T-helper 2 cell treated with Interferon-gamma antibody and Interleukin-4, amounts not matched to agents 5 μg/mL and 100 μg/mL, for 36 hours (primary cell): ENCODE data around the gene ERP44.

Experiments
- DNase-seq: peaks from one replicate; pipeline ENCODE4 v3.0.0; 2021; ENCODE audit warnings: low spot score
- H3K27ac Mint-ChIP-seq: one replicate; pipeline ENCODE4 v1.8.0; 2021; ENCODE audit warnings: mild to moderate bottlenecking, mixed read lengths
- H3K27me3 Mint-ChIP-seq: one replicate; pipeline ENCODE4 v1.8.0; 2021; ENCODE audit warnings: low read depth, mixed read lengths
- H3K36me3 Mint-ChIP-seq: one replicate; pipeline ENCODE4 v1.8.0; 2021; ENCODE audit warnings: low read depth, mixed read lengths
- H3K4me1 Mint-ChIP-seq: one replicate; pipeline ENCODE4 v1.8.0; 2021; ENCODE audit warnings: low read depth, mixed read lengths
- H3K4me3 Mint-ChIP-seq: one replicate; pipeline ENCODE4 v1.8.0; 2022; ENCODE audit warnings: mild to moderate bottlenecking, moderate library complexity, mixed read lengths
- H3K9me3 Mint-ChIP-seq: one replicate; pipeline ENCODE4 v1.8.0; 2021; ENCODE audit warnings: mixed read lengths

ERP44 gene

GRCh38 chr9:99954819-99955218 is 144.0 kb downstream of the ERP44 start:
- no peak overlapping the region for H3K27ac Mint-ChIP-seq
- H3K4me3 Mint-ChIP-seq: no peak overlapping the region
- H3K36me3 Mint-ChIP-seq: peaks cover 30% of the 10 kb centered on the region
- no peaks in the 10 kb centered on the region for H3K27me3 Mint-ChIP-seq
- H3K9me3 Mint-ChIP-seq: no peaks in the 10 kb centered on the region
- no peak for DNase-seq
- H3K4me1 Mint-ChIP-seq: peaks cover 3% of the 10 kb centered on the region

GRCh38 chr9:99953861-99954507 is 144.8 kb downstream of the ERP44 start:
- peaks cover 3% of the 10 kb centered on the region for H3K4me1 Mint-ChIP-seq
- peaks cover 29% of the 10 kb centered on the region for H3K36me3 Mint-ChIP-seq
- no peak for DNase-seq
- no peak overlapping the region for H3K27ac Mint-ChIP-seq
- no peak overlapping the region for H3K4me3 Mint-ChIP-seq
- H3K27me3 Mint-ChIP-seq: no peaks in the 10 kb centered on the region
- H3K9me3 Mint-ChIP-seq: no peaks in the 10 kb centered on the region

- no peaks in the 10 kb centered on the region for H3K9me3 Mint-ChIP-seq
- no peaks in the 10 kb centered on the region for H3K27me3 Mint-ChIP-seq
- peaks cover 3% of the 10 kb centered on the region for H3K4me1 Mint-ChIP-seq
- no peak overlapping the region for H3K4me3 Mint-ChIP-seq
- H3K27ac Mint-ChIP-seq: no peak overlapping the region
- DNase-seq: no peak
- H3K36me3 Mint-ChIP-seq: peaks cover 23% of the 10 kb centered on the region
These were observed 149.9 kb downstream of the ERP44 start for GRCh38 chr9:99948896-99949295.

GRCh38 chr9:99948482-99948881 is 150.3 kb downstream of the ERP44 start:
- no peak overlapping the region for H3K27ac Mint-ChIP-seq
- peaks cover 24% of the 10 kb centered on the region for H3K36me3 Mint-ChIP-seq
- H3K4me1 Mint-ChIP-seq: peaks cover 3% of the 10 kb centered on the region
- no peak overlapping the region for H3K4me3 Mint-ChIP-seq
- H3K9me3 Mint-ChIP-seq: no peaks in the 10 kb centered on the region
- DNase-seq: no peak
- H3K27me3 Mint-ChIP-seq: no peaks in the 10 kb centered on the region

GRCh38 chr9:99947395-99947794 is 151.4 kb downstream of the ERP44 start:
- Mint-ChIP-seq H3K27ac (no peak overlapping the region), H3K27me3 (no peaks in the 10 kb centered on the region), H3K4me3 (no peak overlapping the region), H3K9me3 (no peaks in the 10 kb centered on the region), H3K4me1 (peaks cover 3% of the 10 kb centered on the region), H3K36me3 (peaks cover 21% of the 10 kb centered on the region)
- DNase-seq: no peak

GRCh38 chr9:99936947-99937587 is 161.7 kb downstream of the ERP44 start:
- H3K27me3 Mint-ChIP-seq: no peaks in the 10 kb centered on the region
- peaks cover 9% of the 10 kb centered on the region for H3K9me3 Mint-ChIP-seq
- H3K4me1 Mint-ChIP-seq: no peaks in the 10 kb centered on the region
- H3K36me3 Mint-ChIP-seq: peaks cover 25% of the 10 kb centered on the region
- no peak for DNase-seq
- H3K27ac Mint-ChIP-seq: no peak overlapping the region
- no peak overlapping the region for H3K4me3 Mint-ChIP-seq

- H3K4me3 Mint-ChIP-seq: no peak overlapping the region
- peaks cover 33% of the 10 kb centered on the region for H3K36me3 Mint-ChIP-seq
- H3K4me1 Mint-ChIP-seq: peaks cover 2% of the 10 kb centered on the region
- no peak overlapping the region for H3K27ac Mint-ChIP-seq
- no peak for DNase-seq
- no peaks in the 10 kb centered on the region for H3K27me3 Mint-ChIP-seq
- no peaks in the 10 kb centered on the region for H3K9me3 Mint-ChIP-seq
These were observed 167.5 kb downstream of the ERP44 start for GRCh38 chr9:99931155-99931840.

GRCh38 chr9:99929652-99930051 is 169.1 kb downstream of the ERP44 start:
- H3K36me3 Mint-ChIP-seq: peaks cover 44% of the 10 kb centered on the region

More at GRCh38 chr9:99929652-99930051, 169.1 kb downstream of the ERP44 start:
- H3K9me3 Mint-ChIP-seq: peaks cover 14% of the 10 kb centered on the region
- H3K4me3 Mint-ChIP-seq: no peak overlapping the region
- H3K27ac Mint-ChIP-seq: no peak overlapping the region
- no peaks in the 10 kb centered on the region for H3K27me3 Mint-ChIP-seq
- DNase-seq: no peak
- H3K4me1 Mint-ChIP-seq: peaks cover 2% of the 10 kb centered on the region
